IMR-90 (cell line): ENCODE data around the gene SPECC1L. TPM values are rescaled to one million over a fixed set of nuclear protein-coding genes. Genes with fewer than 3 reads are reported as not detected.
A peak's percentile ranks its signal among the peaks of the same experiment; 100 is the strongest.

ENCODE experiments used
- ATAC-seq: fragments of 200-7000 bp; cut with Tn5 transposase; 2 replicates; pipeline ENCODE4 v1.9.1; 2020; ENCODE audit warnings: low read depth, mild to moderate bottlenecking, moderate library complexity
- BruUV-seq: library from RNA; stranded (reverse); fragments of 400-500 nt; replicated peaks from 2 replicates; lab custom pipeline; 2021; lab: Mats Ljungman, UMichigan
- CTCF ChIA-PET: fragments of 300-600 bp; formaldehyde crosslinking; extraction: SDS; loops from one replicate; lab custom pipeline; 2021; ENCODE audit warnings: antibody characterized with exemption; lab: Yijun Ruan, JAX
- POLR2A ChIA-PET: fragments of 300-600 bp; sonication (Branson Sonifier 250); formaldehyde crosslinking; loops from one replicate; lab custom pipeline; 2022; ENCODE audit warnings: antibody characterized with exemption; ENCODE audit not compliant: unreplicated experiment; lab: Charles Lee
- DNase-seq: peaks from one replicate; pipeline ENCODE4 v3.0.0; 2013
- H2AFZ ChIP-seq: replicated peaks from 2 replicates; pipeline ENCODE3; 2013; ENCODE audit warnings: low read length, mild to moderate bottlenecking; ENCODE audit not compliant: poor library complexity
- H2AK5ac ChIP-seq: 2 replicates; pipeline ENCODE4 v1.6.1; 2013; ENCODE audit warnings: low read depth, low read length, inconsistent platforms
- H2AK9ac ChIP-seq: replicated peaks from 2 replicates; pipeline ENCODE3; 2013; ENCODE audit warnings: mild to moderate bottlenecking, low read depth, low read length, moderate library complexity; ENCODE audit not compliant: poor library complexity
- H2BK120ac ChIP-seq: 2 replicates; pipeline ENCODE4 v1.6.1; 2013; ENCODE audit warnings: low read depth, low read length, inconsistent platforms
- H2BK15ac ChIP-seq: 3 replicates; pipeline ENCODE4 v1.6.1; 2013; ENCODE audit warnings: low read depth, low read length, inconsistent platforms
- H2BK20ac ChIP-seq: 2 replicates; pipeline ENCODE4 v1.6.1; 2013; ENCODE audit warnings: low read depth, mild to moderate bottlenecking, inconsistent platforms, low read length, moderate library complexity
- H2BK5ac ChIP-seq: 2 replicates; pipeline ENCODE4 v1.6.1; 2013; ENCODE audit warnings: mild to moderate bottlenecking, low read depth, low read length, inconsistent platforms; ENCODE audit not compliant: poor library complexity, severe bottlenecking
- H3K14ac ChIP-seq: replicated peaks from 2 replicates; pipeline ENCODE4 v1.6.1; 2013; ENCODE audit warnings: low read depth, low read length, inconsistent platforms
- H3K18ac ChIP-seq: 2 replicates; pipeline ENCODE4 v1.6.1; 2013; ENCODE audit warnings: low read depth, low read length, control low read depth
- H3K23ac ChIP-seq: 2 replicates; pipeline ENCODE4 v1.6.1; 2013; ENCODE audit warnings: low read depth, low read length, inconsistent platforms
- H3K27ac ChIP-seq: 2 replicates; pipeline ENCODE4 v1.5.1; 2013; ENCODE audit warnings: mild to moderate bottlenecking, control low read depth, low read length; ENCODE audit not compliant: insufficient read depth
- H3K27me3 ChIP-seq: 2 replicates; pipeline ENCODE4 v1.6.1; 2013; ENCODE audit warnings: low read length; ENCODE audit not compliant: control insufficient read depth, insufficient read depth
- H3K36me3 ChIP-seq: 2 replicates; pipeline ENCODE4 v1.6.1; 2013; ENCODE audit warnings: low read length, mixed read lengths; ENCODE audit not compliant: control insufficient read depth, insufficient read depth
- H3K4ac ChIP-seq: 2 replicates; pipeline ENCODE4 v1.6.1; 2013; ENCODE audit warnings: low read depth, low read length, inconsistent platforms
- H3K4me1 ChIP-seq: 2 replicates; pipeline ENCODE4 v1.6.1; 2013; ENCODE audit warnings: low read length, mixed read lengths; ENCODE audit not compliant: control insufficient read depth, insufficient read depth
- H3K4me2 ChIP-seq: 2 replicates; pipeline ENCODE4 v1.6.1; 2013; ENCODE audit warnings: low read depth, mild to moderate bottlenecking, control low read depth, low read length, moderate library complexity
- H3K4me3 ChIP-seq: 2 replicates; pipeline ENCODE4 v1.5.1; 2013; ENCODE audit warnings: low read depth, mild to moderate bottlenecking, control low read depth, low read length, moderate library complexity; ENCODE audit not compliant: insufficient read depth
- H3K56ac ChIP-seq: 2 replicates; pipeline ENCODE4 v1.6.1; 2013; ENCODE audit warnings: low read length, inconsistent platforms; ENCODE audit not compliant: insufficient read depth; ENCODE audit errors: extremely low read depth
- H3K79me1 ChIP-seq, 2 experiments: 2 replicates each; pipeline ENCODE4 v1.6.1; 2013; ENCODE audit warnings: low read length in 2 of 2, inconsistent platforms in 1 of 2, low read depth in 1 of 2
- H3K9ac ChIP-seq: 2 replicates; pipeline ENCODE4 v1.6.1; 2013; ENCODE audit warnings: low read depth, low read length, control low read depth
- H3K9me1 ChIP-seq: 2 replicates; pipeline ENCODE4 v1.6.1; 2013; ENCODE audit warnings: low read length, inconsistent platforms; ENCODE audit not compliant: insufficient read depth
- H3K9me3 ChIP-seq: 2 replicates; pipeline ENCODE4 v1.6.1; 2013; ENCODE audit warnings: low read length; ENCODE audit not compliant: control insufficient read depth, insufficient read depth
- H4K20me1 ChIP-seq: 2 replicates; pipeline ENCODE4 v1.6.1; 2013; ENCODE audit warnings: low read length, inconsistent platforms; ENCODE audit not compliant: insufficient read depth
- H4K5ac ChIP-seq: 2 replicates; pipeline ENCODE4 v1.6.1; 2013; ENCODE audit warnings: mild to moderate bottlenecking, low read depth, low read length, control low read depth
- H4K8ac ChIP-seq, 2 experiments: 2 replicates each; pipeline ENCODE4 v1.6.1; 2013; ENCODE audit warnings: low read depth in 2 of 2, low read length in 2 of 2, control low read depth in 1 of 2, inconsistent platforms in 1 of 2
- H4K91ac ChIP-seq: 2 replicates; pipeline ENCODE4 v1.6.1; 2013; ENCODE audit warnings: low read depth, low read length, inconsistent platforms; ENCODE audit not compliant: insufficient read depth
- BHLHE40 ChIP-seq: fragments of 150-350 bp; IDR thresholded peaks from 2 replicates; pipeline ENCODE4 v1.6.1; 2016; ENCODE audit warnings: mild to moderate bottlenecking, low read depth, low read length
- CEBPB ChIP-seq: IDR thresholded peaks from 2 replicates; pipeline ENCODE4 v1.6.1; 2012; ENCODE audit warnings: low read depth, low read length, improper control_type of control experiment
- CHD1 ChIP-seq: IDR thresholded peaks from 2 replicates; pipeline ENCODE4 v1.6.1; 2012; ENCODE audit warnings: low read depth, low read length, improper control_type of control experiment
- ELK1 ChIP-seq: fragments of 150-350 bp; IDR thresholded peaks from 2 replicates; pipeline ENCODE4 v1.6.1; 2016; ENCODE audit warnings: low read depth, mild to moderate bottlenecking, low read length, moderate library complexity, borderline replicate concordance
- FOS ChIP-seq: fragments of 150-350 bp; IDR thresholded peaks from 2 replicates; pipeline ENCODE4 v1.6.1; 2016; ENCODE audit warnings: low read depth, low read length
- MAFK ChIP-seq: IDR thresholded peaks from 2 replicates; pipeline ENCODE4 v1.6.1; 2012; ENCODE audit warnings: low read depth, low read length, improper control_type of control experiment
- MAZ ChIP-seq: IDR thresholded peaks from 2 replicates; pipeline ENCODE4 v1.6.1; 2012; ENCODE audit warnings: low read depth, mild to moderate bottlenecking, low read length, improper control_type of control experiment, moderate library complexity, borderline replicate concordance
- MXI1 ChIP-seq: IDR thresholded peaks from 2 replicates; pipeline ENCODE4 v1.6.1; 2012; ENCODE audit warnings: low read depth, mild to moderate bottlenecking, low read length, moderate library complexity, borderline replicate concordance
- NFE2L2 ChIP-seq: fragments of 150-350 bp; IDR thresholded peaks from 2 replicates; pipeline ENCODE4 v1.6.1; 2016; ENCODE audit warnings: low read depth, mild to moderate bottlenecking, low read length
- POLR2A ChIP-seq: IDR thresholded peaks from 2 replicates; pipeline ENCODE4 v1.6.1; 2012; ENCODE audit warnings: mild to moderate bottlenecking, low read depth, low read length
- RAD21 ChIP-seq: IDR thresholded peaks from 2 replicates; pipeline ENCODE4 v1.6.1; 2012; ENCODE audit warnings: low read length, improper control_type of control experiment
- RCOR1 ChIP-seq: IDR thresholded peaks from 2 replicates; pipeline ENCODE4 v1.6.1; 2012; ENCODE audit warnings: mild to moderate bottlenecking, low read length, improper control_type of control experiment; ENCODE audit not compliant: insufficient replicate concordance
- RFX5 ChIP-seq: IDR thresholded peaks from 2 replicates; pipeline ENCODE4 v1.8.0; 2012; ENCODE audit warnings: low read depth, mild to moderate bottlenecking, low read length, moderate library complexity
- SMC3 ChIP-seq: fragments of 150-350 bp; IDR thresholded peaks from 2 replicates; pipeline ENCODE4 v1.6.1; 2016; ENCODE audit warnings: low read depth, mild to moderate bottlenecking, antibody characterized with exemption, low read length, moderate library complexity
- whole genome bisulfite sequencing, 2 experiments: methylation state at CpG; one replicate each; pipeline versions ENCODE4 v1.1.5 to v1.1.7; 2013; ENCODE audit warnings: missing lambda C conversion rate in 2 of 2; ENCODE audit not compliant: insufficient read length in 1 of 2; ENCODE audit errors: extremely low coverage in 2 of 2; 5-methylcytosine and 5-hydroxymethylcytosine counted together
- dilution Hi-C: fragments of 300-500 bp; cut with HindIII; formaldehyde crosslinking; loops from one replicate; pipeline ENCODE4 v1.14.3; 2018; ENCODE audit warnings: low sequenced_read_pairs; ENCODE audit not compliant: unreplicated experiment
- in situ Hi-C: fragments of 300-500 bp; cut with MboI; formaldehyde crosslinking; loops from 3 replicates; pipeline ENCODE4 v1.14.3; 2019; ENCODE audit warnings: low sequenced_read_pairs, inconsistent platforms, mixed read lengths
- intact Hi-C: fragments of 100-400 bp; cut with micrococcal nuclease; formaldehyde crosslinking; loops from 2 replicates; pipeline ENCODE4 v1.10.0; 2022
- polyA plus RNA-seq, 3 experiments: library from polyadenylated mRNA; depleted of rRNA; stranded (reverse); fragments of >200 nt; gene quantifications; 2 replicates each; pipeline ENCODE4 v1.2.3, GENCODE V29; 2012; ENCODE audit warnings: low replicate concordance in 1 of 3
- total RNA-seq: library from RNA; depleted of rRNA; stranded (reverse); fragments of >200 nt; gene quantifications from 2 replicates; pipeline ENCODE4 v1.2.3, GENCODE V29; 2012
- TF ChIP-seq, protein P1 (sequence below): fragments of 150-350 bp; IDR thresholded peaks from 2 replicates; pipeline ENCODE4 v1.6.1; 2017; ENCODE audit warnings: mild to moderate bottlenecking, antibody characterized with exemption, low read length, low read depth

The SPECC1L gene
- total and polyA plus RNA-seq, 2 of the 4 experiments (the other 2 are of a cell fraction) = 18.7 to 44.1 TPM

DNA sequence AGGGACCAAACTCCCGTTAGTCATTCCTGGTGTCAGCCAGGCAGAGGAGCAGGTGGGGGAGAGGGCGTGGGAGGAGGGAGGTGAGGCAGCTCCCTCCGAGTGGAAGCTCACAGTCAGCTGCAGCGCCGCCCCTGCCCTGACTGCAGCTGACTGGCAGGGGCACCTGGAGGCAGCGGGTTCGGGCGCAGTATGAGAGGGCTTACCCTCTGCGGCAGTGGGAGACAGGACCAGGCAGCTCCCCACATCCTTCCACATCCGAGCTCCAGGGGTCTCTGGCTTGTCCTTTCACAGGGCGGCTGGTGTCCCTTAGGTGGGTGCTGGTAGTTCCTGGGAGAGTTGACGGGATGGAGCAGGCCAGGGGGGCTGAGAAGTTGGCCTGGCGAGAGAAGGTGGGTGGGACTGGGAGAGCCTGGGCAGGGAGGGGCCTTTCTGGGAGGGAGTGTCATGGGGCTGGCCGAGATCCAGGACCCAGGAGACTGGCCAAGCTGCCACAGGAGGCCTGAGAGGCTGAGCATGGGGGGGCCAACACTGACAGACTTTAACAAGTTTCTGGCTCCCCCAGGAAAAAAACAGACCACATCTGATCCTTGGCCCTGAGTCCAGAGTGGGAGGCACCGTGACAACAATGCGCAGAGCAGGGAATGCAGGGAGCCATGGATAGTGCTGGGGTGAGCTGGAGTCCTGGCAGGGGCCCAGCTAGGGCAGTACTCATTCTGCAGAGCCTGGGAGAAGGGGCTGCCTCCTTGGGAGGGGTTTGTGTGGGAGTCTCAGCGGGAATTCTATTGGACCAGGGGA is 161.6 kb downstream of the SPECC1L start:
- WGBS, 2 experiments = 81% methylated on average over 4 of the region's 17 CpGs; no CpG with 5 or more reads in 1 of the 2 experiments
- Histone ChIP-seq H2BK5ac (no peak overlapping the region), H3K36me3 (no peaks in the 10 kb centered on the region), H2AK9ac (peak overlapping the region; percentile 65), H3K4me1 (peaks cover 12% of the 10 kb centered on the region), H2AK5ac (peak overlapping the region; percentile 46; the same call in 1 of the 2 replicates), H3K27ac (no peak overlapping the region), H4K20me1 (no peaks in the 10 kb centered on the region; the same call in 1 of the 2 replicates), H3K4me3 (no peak overlapping the region), H3K4me2 (no peak overlapping the region), H3K18ac (no peak overlapping the region), H4K91ac (no peak overlapping the region), H3K23ac (no peak overlapping the region), H3K56ac (no peak overlapping the region), H3K14ac (no peak overlapping the region), H2BK20ac (no peak overlapping the region), H4K5ac (no peak overlapping the region), H4K8ac (no peak overlapping the region), H3K9me3 (no peaks in the 10 kb centered on the region), H3K79me1 (no peaks in the 10 kb centered on the region), H3K4ac (no peak overlapping the region), H2BK120ac (no peak overlapping the region), H3K9me1 (peaks cover 2% of the 10 kb centered on the region), H2AFZ (peak overlapping the region; percentile 69), H3K9ac (no peak overlapping the region), H2BK15ac (no peak overlapping the region), H3K27me3 (peaks cover 2% of the 10 kb centered on the region; the same call in 1 of the 2 replicates)
- dilution Hi-C loops = no loop called here
- no TSS peak for BruUV-seq
- intact Hi-C loops = no loop called here
- POLR2A ChIA-PET = interaction anchor here (0.6 kb wide), 1 partner anchor 49 kb away, joined by 3 read pairs; no protein-coding TSS in a partner anchor
- CTCF ChIA-PET = no interaction called here
- in situ Hi-C loops = no loop called here
- ATAC-seq = peak; percentile 44
- peak; percentile 16 for DNase-seq
- TF ChIP-seq POLR2A (no peak), MAFK (no peak), CHD1 (no peak), BHLHE40 (no peak), RCOR1 (no peak), RAD21 (no peak), SMC3 (no peak), ELK1 (no peak), FOS (no peak), CEBPB (no peak), NFE2L2 (no peak), MXI1 (no peak), RFX5 (no peak), MAZ (no peak)
- TF ChIP-seq, protein P1, sequence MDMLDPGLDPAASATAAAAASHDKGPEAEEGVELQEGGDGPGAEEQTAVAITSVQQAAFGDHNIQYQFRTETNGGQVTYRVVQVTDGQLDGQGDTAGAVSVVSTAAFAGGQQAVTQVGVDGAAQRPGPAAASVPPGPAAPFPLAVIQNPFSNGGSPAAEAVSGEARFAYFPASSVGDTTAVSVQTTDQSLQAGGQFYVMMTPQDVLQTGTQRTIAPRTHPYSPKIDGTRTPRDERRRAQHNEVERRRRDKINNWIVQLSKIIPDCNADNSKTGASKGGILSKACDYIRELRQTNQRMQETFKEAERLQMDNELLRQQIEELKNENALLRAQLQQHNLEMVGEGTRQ = no peak
